Erythroblast (primary cell): Measurements from ENCODE around the gene KIAA0825.
"Not testable (repeated sequence)": the region's sequence is repeated elsewhere in the genome, so short reads cannot be mapped to it uniquely, and the experiment has no call there.

Source experiments
- GATA1 ChIP-seq: IDR thresholded peaks from 2 replicates; pipeline ENCODE4 v1.6.1; 2011; ENCODE audit warnings: low read depth, mild to moderate bottlenecking, control low read depth, low read length, moderate library complexity
- POLR2A ChIP-seq: IDR thresholded peaks from 2 replicates; pipeline ENCODE4 v1.6.1; 2011; ENCODE audit warnings: mild to moderate bottlenecking, low read length

DNA sequence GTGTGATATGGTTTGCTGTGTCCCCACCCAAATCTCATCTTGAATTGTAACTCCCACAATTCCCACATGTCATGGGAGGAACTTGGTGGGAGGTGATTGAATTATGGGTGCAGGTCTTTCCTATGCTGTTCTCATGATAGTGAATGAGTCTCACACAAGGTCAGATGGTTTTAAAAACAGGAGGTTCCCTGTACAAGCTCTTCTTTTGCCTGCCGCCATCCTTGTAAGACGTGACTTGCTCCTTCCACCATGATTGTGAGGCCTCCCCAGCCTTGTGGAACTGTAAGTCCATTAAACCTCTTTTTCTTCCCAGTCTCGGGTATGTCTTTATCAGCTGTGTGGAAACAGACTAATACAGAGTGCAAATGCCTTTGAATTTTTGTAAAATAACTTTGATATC lies 447.3 kb downstream of the KIAA0825 start:
- not testable (repeated sequence) for TF ChIP-seq POLR2A, GATA1
